Measurements from ENCODE around the gene KDF1.

GRCh38 chr1:26996024-26996423 is 35.8 kb upstream of the KDF1 start:
- TF ChIP-seq, protein P1, sequence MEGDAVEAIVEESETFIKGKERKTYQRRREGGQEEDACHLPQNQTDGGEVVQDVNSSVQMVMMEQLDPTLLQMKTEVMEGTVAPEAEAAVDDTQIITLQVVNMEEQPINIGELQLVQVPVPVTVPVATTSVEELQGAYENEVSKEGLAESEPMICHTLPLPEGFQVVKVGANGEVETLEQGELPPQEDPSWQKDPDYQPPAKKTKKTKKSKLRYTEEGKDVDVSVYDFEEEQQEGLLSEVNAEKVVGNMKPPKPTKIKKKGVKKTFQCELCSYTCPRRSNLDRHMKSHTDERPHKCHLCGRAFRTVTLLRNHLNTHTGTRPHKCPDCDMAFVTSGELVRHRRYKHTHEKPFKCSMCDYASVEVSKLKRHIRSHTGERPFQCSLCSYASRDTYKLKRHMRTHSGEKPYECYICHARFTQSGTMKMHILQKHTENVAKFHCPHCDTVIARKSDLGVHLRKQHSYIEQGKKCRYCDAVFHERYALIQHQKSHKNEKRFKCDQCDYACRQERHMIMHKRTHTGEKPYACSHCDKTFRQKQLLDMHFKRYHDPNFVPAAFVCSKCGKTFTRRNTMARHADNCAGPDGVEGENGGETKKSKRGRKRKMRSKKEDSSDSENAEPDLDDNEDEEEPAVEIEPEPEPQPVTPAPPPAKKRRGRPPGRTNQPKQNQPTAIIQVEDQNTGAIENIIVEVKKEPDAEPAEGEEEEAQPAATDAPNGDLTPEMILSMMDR (IDR thresholded peaks at IDR 0.05) = no peak
- no peak for TF ChIP-seq ZFX (IDR thresholded peaks at IDR 0.05; ENCODE audit: borderline replicate concordance)

Measured in 22Rv1 (cell line).